SK-N-MC (cell line): Measurements from ENCODE around the gene ANKRD10.
A peak's percentile ranks its signal among the peaks of the same experiment; 100 is the strongest.

Experiments used
- DNase-seq: peaks from one replicate; pipeline ENCODE4 v3.0.0-alpha.2; 2011; ENCODE audit warnings: low read depth, low spot score
- H3K27ac ChIP-seq: fragments of 200-600 bp; sonication (generic); 2 replicates; pipeline ENCODE4 v1.5.1; 2016; ENCODE audit warnings: mixed run types
- H3K36me3 ChIP-seq: fragments of 200-600 bp; sonication (generic); 2 replicates; pipeline ENCODE4 v1.6.1; 2017; ENCODE audit warnings: antibody characterized with exemption, low read length, mixed read lengths; ENCODE audit not compliant: insufficient read depth
- H3K4me3 ChIP-seq: fragments of 200-600 bp; sonication (generic); 2 replicates; pipeline ENCODE4 v1.5.1; 2016
- H3K9ac ChIP-seq: fragments of 200-600 bp; sonication (generic); 2 replicates; pipeline ENCODE4 v1.8.0; 2017; ENCODE audit warnings: mixed run types, mixed read lengths; ENCODE audit not compliant: insufficient read length
- H3K9me3 ChIP-seq: fragments of 200-600 bp; sonication (generic); 2 replicates; pipeline ENCODE4 v1.6.1; 2017; ENCODE audit warnings: low read depth, mild to moderate bottlenecking, antibody characterized with exemption, low read length, moderate library complexity, mixed read lengths
- EZH2 ChIP-seq: fragments of 200-600 bp; sonication (generic); IDR thresholded peaks from one replicate; pipeline ENCODE4 v1.6.1; 2017; ENCODE audit warnings: antibody characterized with exemption
- FOXP2 ChIP-seq: optimal IDR thresholded peaks from 2 replicates; pipeline ENCODE3; 2011; ENCODE audit warnings: mild to moderate bottlenecking, moderate library complexity; ENCODE audit not compliant: insufficient read depth; ENCODE audit errors: extremely low read length, control extremely low read depth
- POLR2AphosphoS5 ChIP-seq: IDR thresholded peaks from 2 replicates; pipeline ENCODE4 v1.6.1; 2012; ENCODE audit warnings: mild to moderate bottlenecking, low read depth, low read length, borderline replicate concordance

The ANKRD10 gene

GRCh38 chr13:110874508-110874960 is 40.3 kb downstream of the ANKRD10 start:
- Histone ChIP-seq H3K27ac (no peak overlapping the region), H3K36me3 (no peaks in the 10 kb centered on the region), H3K9me3 (no peaks in the 10 kb centered on the region), H3K9ac (peak overlapping the region; percentile 67), H3K4me3 (peak overlapping the region; percentile 74)
- no peak for DNase-seq
- TF ChIP-seq EZH2 (no peak), POLR2AphosphoS5 (peak; percentile 39; the same call in 1 of the 2 replicates), FOXP2 (no peak)

GRCh38 chr13:110873639-110874507 is 41.0 kb downstream of the ANKRD10 start:
- H3K4me3 ChIP-seq, result peak overlapping the region; percentile 74
- TF ChIP-seq EZH2 (no peak), POLR2AphosphoS5 (no peak), FOXP2 (no peak)
- H3K9me3 ChIP-seq, result no peaks in the 10 kb centered on the region
- H3K36me3 ChIP-seq, result no peaks in the 10 kb centered on the region
- H3K9ac ChIP-seq, result no peak overlapping the region
- no peak for DNase-seq
- H3K27ac ChIP-seq, result no peak overlapping the region

DNA sequence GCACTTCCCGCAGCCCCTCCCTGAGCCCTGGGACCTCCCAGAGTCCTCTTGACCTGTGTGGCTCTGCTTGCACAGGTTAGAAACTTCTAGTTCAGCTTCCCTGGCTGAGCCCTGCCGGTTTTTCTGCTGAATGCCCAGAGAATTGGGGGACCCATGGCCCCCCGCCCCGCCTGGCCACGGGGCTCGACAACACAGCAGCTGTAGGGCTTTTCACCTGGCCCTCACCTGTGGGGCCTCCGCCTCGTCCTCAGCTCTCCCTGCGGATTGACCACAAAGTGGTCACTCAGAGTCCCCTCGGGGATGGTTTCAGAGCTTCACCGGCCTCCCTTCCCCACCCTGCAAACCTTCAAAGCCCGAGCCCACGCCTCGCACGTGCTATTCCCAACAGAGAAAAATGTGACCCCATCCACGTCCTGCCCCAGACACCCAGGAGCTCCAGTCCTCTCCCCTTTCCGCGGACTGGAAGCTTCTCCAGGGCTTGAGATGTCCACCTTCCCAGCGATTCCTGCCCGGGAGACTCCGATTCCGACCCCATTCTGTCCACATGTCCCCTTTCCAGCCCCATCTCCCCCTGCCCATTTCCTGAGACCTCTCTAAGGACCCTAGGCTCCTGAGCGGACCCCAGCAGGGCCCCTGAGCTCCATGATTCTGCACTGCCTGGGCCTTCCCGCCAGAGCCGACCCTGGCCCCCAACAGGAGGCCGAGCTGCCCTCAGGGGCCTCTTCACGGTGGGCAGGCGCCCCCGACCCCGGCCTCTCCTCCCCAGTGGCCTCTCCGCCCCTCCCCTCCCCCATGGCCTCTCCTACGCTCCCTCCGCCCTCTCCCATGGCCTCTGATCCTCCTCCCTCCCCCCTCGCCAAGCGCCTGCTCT is 41.9 kb downstream of the ANKRD10 start:
- no peak overlapping the region for H3K27ac ChIP-seq
- no peaks in the 10 kb centered on the region for H3K36me3 ChIP-seq
- no peaks in the 10 kb centered on the region for H3K9me3 ChIP-seq
- H3K9ac ChIP-seq, result no peak overlapping the region
- no peak overlapping the region for H3K4me3 ChIP-seq
- TF ChIP-seq FOXP2 (no peak), POLR2AphosphoS5 (no peak), EZH2 (no peak)
- no peak for DNase-seq

DNA sequence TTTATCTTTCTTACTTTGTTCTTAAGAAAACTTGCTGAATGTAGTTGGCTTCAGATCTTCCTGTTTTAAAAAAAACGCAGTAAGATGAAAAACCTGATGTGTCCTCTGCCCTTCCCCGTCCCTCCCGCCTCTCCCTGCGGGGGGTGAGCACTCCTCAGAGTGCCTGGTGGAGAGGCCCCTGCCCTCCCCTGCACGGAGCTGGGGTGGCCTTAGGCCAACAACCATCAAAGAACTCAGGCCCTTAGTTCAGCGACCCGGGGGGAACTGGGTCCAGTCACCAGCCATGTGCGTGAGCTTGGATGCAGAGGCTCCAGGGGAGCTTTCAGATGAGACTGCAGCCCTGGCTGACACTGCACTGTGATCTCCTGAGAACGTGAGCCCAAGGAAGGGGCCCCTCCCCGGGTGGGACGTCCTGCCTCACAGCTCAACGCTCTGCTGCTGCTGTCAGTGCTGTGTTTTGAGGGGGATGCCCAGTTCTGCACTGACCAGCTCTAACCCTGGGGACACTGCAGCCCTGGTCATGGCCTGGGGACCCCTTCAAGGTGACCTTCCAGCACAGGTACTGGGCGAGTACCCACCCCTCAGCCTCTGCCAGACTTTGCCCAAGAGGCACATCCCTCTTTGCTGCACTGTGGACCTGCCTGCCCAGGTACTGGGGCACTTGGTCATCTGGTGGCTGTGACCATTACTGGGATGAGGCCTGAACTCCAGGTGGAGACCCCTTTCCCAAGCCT is 42.7 kb downstream of the ANKRD10 start:
- TF ChIP-seq EZH2, result no peak
- no peak for TF ChIP-seq POLR2AphosphoS5
- TF ChIP-seq FOXP2, result no peak
- no peak overlapping the region for H3K4me3 ChIP-seq
- DNase-seq, result no peak
- no peaks in the 10 kb centered on the region for H3K9me3 ChIP-seq
- H3K9ac ChIP-seq, result no peak overlapping the region
- H3K27ac ChIP-seq, result no peak overlapping the region
- no peaks in the 10 kb centered on the region for H3K36me3 ChIP-seq

- no peaks in the 10 kb centered on the region for H3K9me3 ChIP-seq
- no peak for DNase-seq
- no peaks in the 10 kb centered on the region for H3K36me3 ChIP-seq
- H3K4me3 ChIP-seq, result no peak overlapping the region
- no peak overlapping the region for H3K27ac ChIP-seq
- TF ChIP-seq POLR2AphosphoS5, result no peak
- no peak for TF ChIP-seq EZH2
- no peak overlapping the region for H3K9ac ChIP-seq
Measured at GRCh38 chr13:110869805-110870706, 44.8 kb downstream of the ANKRD10 start.

DNA sequence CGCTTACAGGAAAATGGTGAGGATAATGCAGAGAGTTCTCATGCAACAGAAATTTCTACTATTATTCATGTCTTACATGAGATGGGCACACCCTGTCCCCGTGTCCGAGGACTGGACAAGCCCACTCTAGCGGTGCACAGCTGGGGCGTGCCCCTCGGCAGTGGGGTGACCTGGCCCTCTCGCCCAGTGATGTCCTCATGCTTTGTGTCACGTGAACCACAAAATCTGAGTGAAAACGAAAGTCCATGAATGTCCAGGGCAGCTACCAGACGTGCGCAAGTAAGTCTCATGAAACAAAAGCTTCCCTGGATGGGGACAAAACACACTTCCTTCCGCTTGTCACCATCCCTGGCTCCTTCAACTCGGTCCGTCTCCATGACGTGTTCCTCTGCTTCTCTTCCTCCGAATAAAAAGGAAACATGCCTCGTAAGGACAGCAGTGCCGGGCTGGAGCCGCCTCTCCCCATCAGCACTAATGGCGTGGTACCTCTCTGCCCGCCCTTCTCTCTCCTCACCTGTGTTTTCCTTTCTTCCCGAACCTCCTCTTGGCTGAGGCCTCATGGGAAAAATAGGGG is 45.6 kb downstream of the ANKRD10 start:
- no peak overlapping the region for H3K4me3 ChIP-seq
- TF ChIP-seq EZH2 (no peak), FOXP2 (no peak), POLR2AphosphoS5 (no peak)
- no peak for DNase-seq
- H3K9ac ChIP-seq, result no peak overlapping the region
- no peak overlapping the region for H3K27ac ChIP-seq
- no peaks in the 10 kb centered on the region for H3K36me3 ChIP-seq
- no peaks in the 10 kb centered on the region for H3K9me3 ChIP-seq

DNA sequence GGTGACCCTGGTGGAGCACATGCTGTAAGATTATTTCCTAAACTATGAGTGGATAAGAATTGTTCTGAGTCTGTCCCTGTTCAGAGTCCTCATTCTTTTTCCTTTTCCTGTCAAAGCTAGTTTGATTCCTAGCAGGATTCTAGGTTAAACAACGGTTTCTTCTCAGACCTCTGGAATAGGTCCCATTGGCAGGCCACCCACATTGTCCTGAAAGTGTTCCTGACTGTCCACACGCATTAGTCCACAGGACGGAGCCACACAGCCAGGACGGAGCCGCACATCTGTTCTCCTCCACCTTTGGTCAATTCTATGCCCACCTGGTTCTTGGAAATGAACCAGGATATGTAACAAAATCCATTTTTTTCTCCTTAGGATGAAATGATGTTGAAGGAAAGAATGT is 46.1 kb downstream of the ANKRD10 start:
- TF ChIP-seq POLR2AphosphoS5 (no peak), FOXP2 (no peak), EZH2 (no peak)
- H3K9ac ChIP-seq, result no peak overlapping the region
- H3K9me3 ChIP-seq, result no peaks in the 10 kb centered on the region
- H3K27ac ChIP-seq, result no peak overlapping the region
- no peaks in the 10 kb centered on the region for H3K36me3 ChIP-seq
- no peak overlapping the region for H3K4me3 ChIP-seq
- DNase-seq, result no peak
